AG08395 (cell line): ENCODE measurements around the gene CPO.
A peak's percentile ranks its signal among the peaks of the same experiment; 100 is the strongest.

Experiments used
- DNase-seq: peaks from one replicate; pipeline ENCODE4 v3.0.0; 2012; ENCODE audit warnings: mixed read lengths, low spot score

The CPO gene

DNA sequence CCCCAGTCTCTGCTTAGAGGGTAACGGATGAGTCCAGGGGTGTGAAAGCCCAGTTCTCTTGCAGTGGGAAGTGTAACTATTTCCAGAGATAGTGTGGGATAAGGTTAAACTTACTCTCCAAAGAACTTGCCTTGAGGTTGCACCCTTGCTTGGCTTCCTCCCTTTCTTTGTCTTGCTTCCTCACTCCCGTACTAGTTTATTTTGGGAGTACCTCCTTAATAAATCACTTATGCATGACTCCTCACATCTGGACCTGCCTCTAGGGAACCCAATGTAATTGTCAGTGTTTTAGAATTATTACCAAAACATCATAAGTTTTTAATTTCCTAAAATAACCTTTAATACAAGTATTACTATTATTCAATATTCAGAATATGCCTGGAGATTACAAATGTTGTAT is 35.2 kb downstream of the CPO start:
- DNase-seq = no peak

DNA sequence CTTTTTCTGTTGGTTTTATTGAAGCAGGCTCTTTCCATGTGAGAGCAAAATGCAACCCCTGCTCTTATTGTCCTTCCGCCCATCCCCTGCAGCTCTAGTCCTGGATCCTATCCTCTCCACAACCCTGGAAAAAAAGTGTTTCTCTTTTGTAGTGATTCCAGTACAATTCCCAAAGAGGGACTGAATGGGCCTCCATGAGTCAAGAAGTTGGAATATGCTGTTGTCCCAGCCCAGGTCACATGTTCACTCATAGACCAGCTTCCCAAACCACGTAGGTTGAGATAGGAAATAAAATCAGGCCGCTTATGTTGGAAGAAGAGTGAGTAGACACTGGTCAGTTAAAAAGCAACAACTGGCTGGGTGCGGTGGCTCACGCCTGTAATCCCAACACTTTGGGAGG is 39.4 kb downstream of the CPO start:
- DNase-seq = no peak

DNA sequence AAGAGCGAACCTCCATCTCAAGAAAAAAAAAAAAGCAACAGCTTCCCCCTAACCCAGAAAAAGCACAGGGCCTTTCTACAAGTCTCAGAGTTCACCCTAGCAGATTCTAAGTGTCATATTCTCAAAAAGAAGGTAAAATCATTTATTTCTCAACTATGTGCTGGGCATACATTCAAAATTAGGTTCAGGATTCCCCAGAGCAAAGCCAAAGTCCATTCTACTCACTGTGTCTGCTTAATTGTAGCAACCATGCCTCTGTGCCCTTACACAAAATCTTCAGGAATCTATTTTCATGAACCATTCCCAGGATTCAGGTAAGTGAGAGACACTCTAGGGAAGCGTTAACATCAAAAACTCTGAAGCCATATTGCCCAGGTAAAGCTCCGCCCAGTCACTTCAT is 40.0 kb downstream of the CPO start:
- no peak for DNase-seq

DNA sequence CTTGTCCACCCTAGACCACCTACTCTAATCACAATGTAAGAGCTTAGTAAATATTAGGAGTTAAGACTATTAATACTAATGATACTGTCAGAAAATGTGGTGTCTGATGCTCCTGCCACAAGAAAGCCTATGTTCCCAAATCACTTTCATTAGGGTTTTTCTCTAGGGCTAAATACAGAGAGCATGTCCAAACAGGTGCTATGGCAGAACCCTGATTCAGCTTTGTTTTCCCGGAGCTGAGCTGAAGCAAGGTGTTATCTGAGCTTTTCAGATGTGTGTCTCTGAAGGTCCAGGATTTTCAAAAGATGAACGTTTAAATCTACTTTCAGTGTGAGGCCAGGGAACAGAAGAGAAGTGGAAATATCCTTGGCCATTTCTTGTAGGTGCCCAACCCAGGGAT is 40.6 kb downstream of the CPO start:
- DNase-seq = no peak

DNA sequence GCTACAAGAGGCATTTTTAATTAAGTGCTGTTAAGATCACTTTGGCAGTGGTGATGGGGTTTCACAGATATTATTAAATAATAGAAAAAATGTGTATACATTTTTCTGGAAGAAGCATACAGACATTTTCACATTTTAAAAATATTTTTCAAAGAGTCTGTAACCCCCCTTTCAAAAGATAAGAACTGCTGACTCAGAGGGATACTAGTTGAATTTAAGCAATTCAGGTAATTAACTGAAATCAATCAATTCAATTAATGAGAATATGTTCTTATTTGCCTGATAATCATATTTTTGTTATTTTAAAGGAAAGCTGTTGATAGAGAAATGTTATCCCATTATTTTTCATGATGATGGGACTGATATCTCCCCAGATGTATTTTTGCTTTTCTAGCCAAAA is 41.1 kb downstream of the CPO start:
- no peak for DNase-seq

DNA sequence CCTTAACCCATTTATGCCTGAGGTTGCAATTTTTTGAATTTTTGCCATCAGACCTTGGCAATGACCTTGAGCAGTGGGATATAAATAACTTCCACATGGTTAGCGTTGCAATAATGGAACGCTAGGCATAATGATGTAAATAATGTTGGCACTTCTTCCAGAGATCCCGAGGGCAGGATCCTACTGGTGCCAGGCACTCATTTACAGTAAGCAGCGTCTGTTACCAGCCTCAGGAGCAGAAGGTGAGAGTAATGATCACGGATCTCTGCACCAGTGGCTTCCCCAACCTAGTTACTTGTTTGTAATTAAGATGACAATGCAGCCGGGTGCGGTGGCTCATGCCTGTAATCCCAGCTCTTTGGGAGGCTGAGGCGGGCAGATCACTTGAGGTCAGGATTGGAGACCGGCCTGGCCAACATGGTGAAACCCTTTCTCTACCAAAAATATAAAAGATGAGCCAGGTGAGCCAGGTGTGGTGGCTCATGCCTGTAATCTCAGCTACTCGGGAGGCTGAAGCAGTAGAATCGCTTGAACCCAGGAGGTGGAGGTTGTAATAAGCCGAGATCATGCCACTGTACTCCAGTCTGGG is 41.9 kb downstream of the CPO start:
- DNase-seq = no peak

DNA sequence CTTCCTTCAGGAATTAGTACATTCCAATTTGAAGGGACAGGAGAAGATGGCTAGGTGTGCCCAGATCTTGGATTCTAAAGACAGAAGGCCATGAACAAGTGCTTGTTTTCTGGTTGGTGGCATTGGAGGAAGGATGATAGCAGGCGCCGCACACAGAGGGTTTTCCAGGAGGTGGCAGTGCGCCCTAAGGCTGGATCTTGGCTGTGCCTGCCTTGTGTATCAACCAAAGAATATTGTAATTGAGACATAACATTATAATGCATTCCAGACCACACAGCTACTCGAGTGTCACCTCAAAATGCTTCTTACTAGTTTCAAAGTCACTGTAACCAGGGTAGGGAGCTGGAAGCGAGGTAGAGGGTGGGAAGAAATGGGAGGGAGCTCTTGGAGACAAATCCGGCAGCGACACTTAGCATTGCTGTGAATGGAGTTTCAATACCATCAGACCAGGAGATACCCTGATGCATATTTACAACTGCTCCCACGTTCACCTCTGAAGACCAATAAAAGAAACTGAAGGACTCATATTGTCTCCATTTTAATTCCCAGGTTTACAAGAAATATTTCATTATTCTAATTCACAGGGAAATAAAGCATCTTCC is 42.5 kb downstream of the CPO start:
- peak; percentile 86 for DNase-seq

DNA sequence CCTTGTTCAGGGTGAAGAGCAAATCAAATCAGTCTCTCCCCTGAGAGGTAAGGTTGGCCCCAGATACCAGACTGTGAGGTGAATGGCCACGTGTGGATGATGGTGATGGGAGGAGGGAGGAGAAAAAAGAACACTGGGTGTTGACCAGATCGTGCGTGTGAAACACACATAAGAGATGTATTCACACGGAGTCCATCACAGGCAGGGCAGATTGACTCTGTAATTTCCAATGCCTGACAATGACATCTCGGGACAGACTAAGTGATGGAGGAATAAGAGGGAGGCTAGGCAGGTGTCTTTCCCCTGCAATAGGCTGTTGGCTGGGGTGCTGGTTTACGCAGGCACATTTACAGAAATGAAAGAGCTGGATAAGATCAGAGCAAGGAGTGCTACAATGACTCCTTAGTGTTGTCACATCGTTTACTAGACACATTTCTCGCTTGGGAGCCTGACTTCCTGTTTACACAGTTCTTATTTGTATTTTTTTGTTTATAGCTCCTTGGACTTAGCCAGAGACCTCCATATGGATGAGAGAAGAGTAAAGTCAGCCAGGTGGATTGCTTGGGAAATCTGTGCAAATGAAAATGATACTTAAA is 43.1 kb downstream of the CPO start:
- DNase-seq = no peak

DNA sequence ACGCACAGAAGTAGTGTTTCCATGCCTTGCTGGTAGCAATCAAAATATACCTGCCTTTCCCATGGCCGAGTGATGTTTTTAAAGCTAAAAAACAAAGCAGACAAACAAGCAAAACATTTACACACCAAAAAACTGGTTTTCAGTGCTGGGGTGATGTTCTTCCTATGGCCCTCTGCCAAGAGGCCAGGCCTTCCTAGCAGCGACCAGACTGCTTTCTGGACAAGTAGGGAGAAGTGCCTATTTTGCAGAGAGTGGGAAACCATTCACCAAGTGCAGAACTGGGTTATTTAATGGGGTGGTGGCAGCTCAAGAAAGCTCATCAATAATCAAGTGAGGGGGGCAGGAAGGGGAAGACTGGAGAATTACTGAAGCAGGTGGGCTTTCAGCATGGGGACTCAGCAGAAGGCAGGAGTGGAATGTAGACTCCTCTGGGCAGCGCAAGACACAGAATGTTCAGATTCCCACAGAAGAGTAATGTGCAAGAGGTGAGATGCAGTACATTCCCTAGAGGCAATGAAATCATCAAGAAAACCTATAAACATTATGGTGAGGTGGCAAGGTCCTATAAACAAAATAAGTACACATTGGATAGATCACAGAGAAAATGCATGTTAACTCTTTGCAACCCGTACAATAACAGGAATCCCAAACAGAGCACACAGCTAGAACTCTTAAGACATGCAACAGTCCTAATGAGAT is 44.0 kb downstream of the CPO start:
- no peak for DNase-seq

DNA sequence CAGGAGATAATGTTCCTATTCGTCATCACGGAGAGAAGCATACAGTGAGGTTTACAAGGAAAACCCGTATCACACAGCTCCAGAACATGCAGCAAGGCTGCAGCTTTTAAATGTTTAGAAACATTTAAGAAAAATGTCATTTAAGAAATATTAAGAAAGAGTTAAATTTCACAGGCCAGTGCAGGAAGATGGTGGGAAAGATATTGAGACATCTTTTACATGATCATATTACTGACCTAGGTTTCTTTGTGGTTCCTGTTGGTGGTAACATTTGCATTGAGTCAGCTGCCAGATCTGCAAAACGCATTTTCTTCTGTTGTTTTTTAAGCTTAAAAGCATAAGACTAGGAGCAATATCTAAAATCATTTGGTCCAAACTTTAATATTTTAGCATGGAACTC is 44.9 kb downstream of the CPO start:
- no peak for DNase-seq

DNA sequence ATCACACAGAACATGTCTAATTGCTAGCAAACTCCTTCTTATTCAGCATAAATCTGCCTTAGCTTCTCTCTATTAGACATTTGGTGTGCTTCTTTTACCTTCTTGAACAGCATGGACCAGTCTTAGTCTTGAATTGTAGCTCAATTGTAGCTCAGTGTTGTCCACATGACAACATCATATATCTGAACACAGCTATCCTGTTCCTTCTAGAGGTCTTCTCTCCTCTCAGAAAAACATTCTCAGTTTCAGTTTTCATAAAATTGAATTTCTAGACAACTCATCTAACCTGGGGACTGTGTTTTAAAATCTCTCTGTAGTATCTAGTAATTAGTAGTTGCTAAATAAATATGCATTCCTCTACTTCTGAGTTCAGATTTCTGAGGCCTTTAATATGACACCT is 47.6 kb downstream of the CPO start:
- no peak for DNase-seq

DNA sequence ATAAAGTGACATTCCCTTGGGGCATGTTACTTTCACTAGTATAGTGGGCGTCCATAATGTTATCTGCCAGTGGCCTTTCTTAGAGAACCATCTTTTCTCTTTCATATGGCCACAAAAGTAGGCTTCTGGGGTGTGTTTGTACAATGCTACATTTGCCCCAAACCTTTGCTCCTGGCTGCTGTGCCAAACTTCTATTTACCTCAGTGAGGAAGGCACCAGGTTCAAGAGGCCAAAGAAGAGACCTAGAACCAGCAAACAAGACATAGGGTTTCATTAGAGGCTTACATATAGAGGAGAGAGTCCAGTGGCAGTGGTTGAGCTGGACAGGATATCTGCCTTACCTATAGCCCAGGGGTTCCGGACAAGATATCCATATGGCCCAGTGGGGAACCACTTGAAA is 48.5 kb downstream of the CPO start:
- no peak for DNase-seq

DNA sequence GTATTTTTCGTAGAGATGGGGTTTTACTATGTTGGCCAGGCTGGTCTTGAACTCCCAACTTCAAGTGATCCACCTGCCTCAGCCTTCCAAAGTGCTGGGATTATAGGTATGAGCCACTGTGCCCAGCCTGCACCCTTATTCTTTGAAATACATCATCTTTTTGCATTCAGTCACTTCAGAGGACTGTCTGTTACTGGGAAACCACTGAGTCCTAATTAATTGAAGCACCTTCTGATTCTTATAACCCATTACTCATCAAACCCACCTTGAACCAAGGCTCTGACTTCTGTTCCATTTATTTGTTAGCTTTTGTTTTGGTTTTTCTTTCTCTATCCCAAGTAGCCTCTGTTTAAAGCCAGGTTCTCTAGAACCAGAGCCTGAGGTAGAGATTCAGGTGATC is 49.6 kb downstream of the CPO start:
- DNase-seq = no peak

DNA sequence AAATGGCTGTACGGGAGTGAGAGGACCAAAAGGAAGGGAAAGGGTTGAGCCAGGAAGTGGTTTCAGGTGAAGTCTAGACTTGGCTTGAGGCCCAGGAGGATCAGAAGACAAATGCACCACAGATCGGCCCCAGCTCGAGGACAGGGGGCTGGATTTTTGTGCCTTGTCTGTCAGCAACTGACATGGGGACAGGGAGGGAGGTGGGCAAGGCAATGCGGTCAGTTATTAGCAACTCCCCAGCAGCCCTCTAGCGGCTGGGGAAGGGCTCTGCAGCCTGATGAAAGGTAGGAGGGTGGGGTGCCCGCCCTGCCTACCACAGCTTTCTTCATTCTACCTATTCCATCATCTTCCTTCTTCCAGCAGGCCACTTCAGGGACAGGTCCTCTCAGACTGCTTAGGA is 50.0 kb downstream of the CPO start:
- DNase-seq = peak; percentile 27

DNA sequence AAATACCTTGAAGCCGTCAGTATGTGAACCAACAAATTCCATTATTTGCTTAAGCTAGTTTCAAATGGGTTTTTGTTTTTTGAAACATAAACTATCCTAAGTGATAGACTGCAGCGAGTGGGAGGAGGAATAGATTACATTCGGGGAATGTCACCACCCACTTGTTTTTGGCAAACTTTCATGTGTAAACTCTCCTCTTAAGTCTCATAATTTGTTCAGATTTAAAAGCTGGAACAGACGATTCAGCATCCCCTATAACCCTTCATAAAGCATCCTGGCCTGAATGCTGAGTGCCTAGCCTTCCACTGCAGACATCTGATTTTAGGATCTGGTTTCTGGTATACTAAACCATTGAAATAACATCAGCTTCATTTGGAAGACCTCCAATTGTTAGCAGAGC is 51.0 kb downstream of the CPO start:
- no peak for DNase-seq

DNA sequence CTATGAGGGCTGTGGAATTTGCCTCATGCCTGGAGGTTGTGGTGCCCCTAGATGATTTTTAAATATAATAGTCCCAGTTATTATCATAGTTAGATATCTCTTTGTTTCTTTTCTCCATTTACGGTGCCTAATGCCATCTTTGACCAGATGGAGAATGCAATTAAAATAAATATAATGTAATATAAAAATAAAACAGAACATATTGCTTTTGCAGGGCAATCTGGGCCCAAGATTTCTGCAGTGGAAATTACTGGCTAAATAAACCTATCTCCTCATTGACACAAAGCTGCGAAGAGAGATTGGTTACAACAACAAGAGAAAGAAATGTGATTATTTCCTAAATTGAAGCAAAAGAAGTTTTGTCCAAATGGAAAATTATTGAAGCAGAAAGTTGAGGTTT is 51.8 kb downstream of the CPO start:
- no peak for DNase-seq

DNA sequence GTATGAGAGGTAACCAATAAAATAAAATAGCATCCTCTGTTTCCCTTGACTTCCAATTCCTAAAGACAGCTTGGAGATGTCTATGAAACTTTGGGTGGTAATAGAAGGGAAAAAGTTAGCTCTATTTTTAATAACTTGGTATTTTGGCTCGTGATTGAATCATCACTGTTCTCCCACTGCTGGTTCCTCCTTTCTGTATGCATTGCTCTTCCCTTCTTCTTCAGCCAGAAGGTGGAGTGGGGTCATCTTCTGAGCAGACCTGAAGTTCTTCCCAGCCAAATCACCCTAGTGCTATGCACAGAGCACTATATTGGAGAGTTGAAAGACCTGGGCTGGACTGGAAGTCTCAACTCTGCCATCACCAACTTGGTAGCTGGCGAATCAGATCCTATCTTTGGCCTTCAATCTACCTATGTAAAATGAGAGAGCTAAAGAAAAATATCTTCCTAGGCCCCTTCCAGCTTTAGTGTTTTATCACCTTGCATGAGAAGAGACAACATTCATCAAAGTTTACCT is 54.1 kb downstream of the CPO start:
- DNase-seq = no peak

DNA sequence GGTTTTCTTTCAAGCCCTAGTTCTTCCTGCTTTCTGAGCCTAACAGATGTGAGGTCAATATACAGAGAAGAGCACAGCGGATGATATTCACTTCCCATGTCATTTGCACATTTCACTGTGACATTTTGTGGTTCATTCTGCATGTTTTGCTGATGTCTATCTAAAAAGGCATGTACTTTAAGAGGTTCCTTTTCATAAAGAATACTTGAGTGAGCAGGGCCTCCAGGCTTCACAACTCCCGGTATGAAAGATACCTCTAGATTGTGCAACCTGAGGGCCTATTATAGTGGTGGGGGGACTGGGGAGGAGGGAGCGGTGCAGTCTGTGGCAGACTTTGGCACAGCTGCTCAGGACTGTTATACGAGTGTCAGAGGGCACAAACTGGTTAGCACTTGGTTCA is 54.6 kb downstream of the CPO start:
- DNase-seq = no peak

DNA sequence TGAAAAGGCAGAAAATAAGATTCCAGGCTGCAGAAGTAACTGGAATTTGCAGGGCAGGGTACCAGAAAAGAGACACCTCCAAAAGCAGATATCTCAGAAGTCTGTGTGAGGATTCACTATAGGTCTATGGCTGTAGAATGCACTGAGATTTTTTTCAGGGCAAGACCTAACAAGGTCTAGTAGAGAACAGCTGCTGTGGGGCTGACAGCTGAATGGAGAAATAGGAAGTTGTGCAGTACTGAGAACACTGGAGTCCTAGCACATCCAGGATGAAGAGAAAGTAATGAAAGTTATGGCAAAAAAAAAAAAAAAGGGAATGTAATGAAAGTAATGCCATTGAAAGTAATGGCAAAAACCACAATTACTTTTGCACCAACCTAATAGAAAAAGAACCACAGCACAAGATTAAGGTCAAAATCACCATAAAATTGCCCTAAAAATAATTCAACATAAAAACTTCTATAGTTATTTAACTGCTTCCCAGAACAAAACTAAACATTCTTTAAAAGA is 57.3 kb downstream of the CPO start:
- DNase-seq = no peak

DNA sequence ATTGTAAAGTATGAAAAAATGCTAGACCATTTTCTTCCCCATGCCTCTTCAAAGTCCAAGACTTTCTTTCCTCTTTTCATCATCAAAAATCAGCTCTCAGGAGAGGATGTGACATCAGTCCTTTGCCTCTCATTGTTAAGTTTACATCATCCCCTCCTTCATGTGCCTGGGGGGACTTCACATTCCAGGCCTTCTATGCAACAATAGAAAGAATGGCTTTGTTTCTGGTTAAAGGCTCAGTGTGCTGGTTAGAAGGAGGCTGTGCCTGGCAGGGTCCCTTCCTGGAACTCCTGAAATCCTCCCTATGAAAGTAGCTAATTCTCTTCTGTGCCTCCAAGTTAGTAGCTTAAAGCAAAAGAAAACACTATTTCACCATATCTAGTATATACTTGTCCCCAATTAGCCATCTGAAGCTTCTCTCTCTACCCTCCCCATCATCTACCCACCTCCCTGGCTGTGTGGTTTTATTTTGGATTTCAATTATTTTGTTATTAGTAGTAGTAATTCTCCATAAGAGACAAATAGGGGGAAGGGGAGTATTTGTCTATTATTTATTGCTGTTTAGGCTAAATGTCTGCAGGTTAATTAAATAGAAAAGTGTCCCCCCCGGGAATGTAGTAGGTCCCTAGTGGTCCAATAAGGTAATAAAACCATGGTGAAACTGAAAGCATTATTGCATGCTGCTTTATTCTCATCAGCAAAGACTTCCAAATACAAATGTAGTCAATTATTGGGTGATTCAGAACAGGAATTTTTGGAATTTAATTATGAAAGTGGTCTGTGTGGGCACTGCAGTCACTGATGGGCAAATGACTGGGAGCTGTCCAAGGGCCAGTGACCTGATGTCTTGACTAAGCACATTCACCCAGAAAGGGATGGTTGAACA is 69.0 kb downstream of the CPO start:
- DNase-seq = peak; percentile 42

DNA sequence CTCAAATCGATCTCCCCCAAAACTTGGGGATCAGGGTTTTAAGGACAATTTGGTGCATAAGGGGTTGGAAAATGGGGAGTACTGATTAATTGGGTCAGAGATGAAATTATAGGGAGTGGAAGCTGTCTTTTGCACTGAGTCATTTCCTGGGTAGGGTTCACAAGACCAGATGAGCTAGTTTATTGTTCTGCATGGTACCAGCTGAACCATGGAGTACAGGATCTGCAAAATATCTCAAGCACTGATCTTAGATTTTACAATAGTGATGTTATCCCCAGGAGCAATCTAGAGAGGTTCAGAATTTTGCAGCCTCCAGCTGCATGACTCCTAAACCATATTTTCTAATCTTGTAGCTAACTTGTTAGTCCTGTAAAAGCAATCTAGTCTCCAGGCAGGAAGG is 73.1 kb downstream of the CPO start:
- no peak for DNase-seq

DNA sequence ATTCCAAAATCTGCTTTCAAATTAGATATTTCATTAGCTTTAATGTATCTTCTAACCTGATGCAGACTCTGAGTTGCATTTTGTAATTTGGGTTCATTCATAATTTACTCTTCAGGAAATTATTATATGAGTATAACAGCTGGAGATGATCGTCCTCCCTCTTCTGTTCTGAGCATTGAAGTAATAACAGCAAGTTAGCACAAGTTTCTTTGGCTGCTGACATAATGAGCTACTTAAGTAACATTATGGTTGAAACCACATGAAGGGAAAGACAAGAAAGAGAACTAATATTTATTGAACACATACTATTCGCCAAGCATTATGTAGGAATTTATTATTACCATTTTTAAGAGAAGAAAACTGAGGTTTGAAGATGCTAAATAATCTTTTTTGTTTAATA is 75.1 kb downstream of the CPO start:
- DNase-seq = no peak
